Measurements from ENCODE around the gene IL17RA.
A peak's percentile ranks its signal among the peaks of the same experiment; 100 is the strongest.

The IL17RA gene

GRCh38 chr22:17161991-17162390 lies 77.2 kb downstream of the IL17RA start:
- H3K4me3 ChIP-seq (replicated peaks; ENCODE audit: low read depth, low read length), result no peak overlapping the region
- no peak for TF ChIP-seq CTCF (IDR thresholded peaks at IDR 0.05; ENCODE audit: low read length, missing control alignments)
- no peak for DNase-seq (ENCODE audit: low read depth)

GRCh38 chr22:17162731-17163130 lies 77.9 kb downstream of the IL17RA start:
- no peak for TF ChIP-seq CTCF (IDR thresholded peaks at IDR 0.05; ENCODE audit: low read length, missing control alignments)
- DNase-seq (ENCODE audit: low read depth), result no peak
- no peak overlapping the region for H3K4me3 ChIP-seq (replicated peaks; ENCODE audit: low read depth, low read length)

GRCh38 chr22:17164392-17165024 lies 79.7 kb downstream of the IL17RA start:
- H3K4me3 ChIP-seq (replicated peaks; ENCODE audit: low read depth, low read length), result no peak overlapping the region
- no peak for DNase-seq (ENCODE audit: low read depth)
- peak; percentile 15 for TF ChIP-seq CTCF (IDR thresholded peaks at IDR 0.05; ENCODE audit: low read length, missing control alignments)

Measured in fibroblast of pulmonary artery (primary cell).